CD4-positive, alpha-beta T cell treated with Interleukin-6 for 4 hours (primary cell): Measurements from ENCODE around the gene ACKR3.

Experiments
- DNase-seq: peaks from one replicate; pipeline ENCODE4 v3.0.0-alpha.2; 2020; ENCODE audit warnings: mixed read lengths

The ACKR3 gene

GRCh38 chr2:236570081-236570868, 650 bp downstream of the ACKR3 start:
- no peak for DNase-seq

DNA sequence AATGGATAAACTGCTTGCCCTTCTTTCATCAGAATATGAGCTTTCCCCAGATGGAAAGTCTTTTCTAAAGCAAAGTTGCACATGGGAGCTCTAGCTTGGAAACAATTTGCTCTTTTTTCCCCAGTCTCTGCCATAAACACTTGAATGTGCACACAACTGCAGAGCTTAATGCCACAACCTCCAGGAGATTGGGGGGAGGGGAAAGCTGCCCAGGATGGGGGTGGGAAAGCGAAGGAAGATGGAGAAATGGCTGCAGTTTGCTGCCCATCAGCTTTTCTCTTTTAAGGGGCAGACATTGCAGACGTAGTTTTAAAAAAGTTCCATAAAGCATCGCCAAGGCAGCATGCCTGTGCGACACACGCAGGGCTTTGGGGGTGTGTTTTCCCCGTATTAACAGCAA, 1.5 kb downstream of the ACKR3 start:
- no peak for DNase-seq

- DNase-seq: no peak
Measured at GRCh38 chr2:236572482-236572881, 2.9 kb downstream of the ACKR3 start.

- no peak for DNase-seq
Measured at GRCh38 chr2:236573066-236573929, 3.7 kb downstream of the ACKR3 start.

GRCh38 chr2:236574000-236574399, 4.4 kb downstream of the ACKR3 start:
- DNase-seq: no peak

DNA sequence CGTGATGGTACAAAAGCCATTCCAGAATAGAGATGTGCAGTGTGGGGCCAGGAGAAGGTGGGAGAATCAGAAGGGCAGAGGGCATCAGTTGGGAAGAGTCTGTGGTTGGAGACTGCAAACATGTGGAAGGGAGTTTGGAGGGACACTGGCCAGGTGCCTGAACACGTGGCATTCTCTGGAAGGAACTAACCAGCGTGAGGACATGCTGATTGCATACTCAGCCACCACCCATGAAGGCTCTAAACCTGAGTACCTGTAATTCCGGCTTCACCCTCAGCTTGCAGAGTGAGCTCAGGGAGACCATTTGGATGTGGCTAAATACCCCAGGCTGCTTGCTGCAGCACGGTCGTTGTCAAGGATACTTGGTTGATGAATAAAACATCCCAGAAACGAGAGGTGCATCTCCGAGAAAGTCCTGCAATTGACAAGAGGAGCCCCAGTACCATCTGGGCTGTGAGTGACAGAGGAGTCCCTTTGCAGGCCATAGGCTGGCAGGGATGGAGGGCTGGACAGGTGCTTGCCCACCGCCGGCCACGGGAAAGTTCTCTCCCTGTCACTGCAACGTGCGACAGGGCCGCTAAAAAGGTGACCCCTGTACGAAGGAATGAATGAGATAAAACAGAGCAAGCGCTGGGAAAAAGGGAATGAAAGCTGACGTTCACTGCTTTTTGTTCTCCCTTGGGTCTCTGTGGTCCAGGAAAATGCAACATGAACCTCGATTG, 5.0 kb downstream of the ACKR3 start:
- no peak for DNase-seq

DNA sequence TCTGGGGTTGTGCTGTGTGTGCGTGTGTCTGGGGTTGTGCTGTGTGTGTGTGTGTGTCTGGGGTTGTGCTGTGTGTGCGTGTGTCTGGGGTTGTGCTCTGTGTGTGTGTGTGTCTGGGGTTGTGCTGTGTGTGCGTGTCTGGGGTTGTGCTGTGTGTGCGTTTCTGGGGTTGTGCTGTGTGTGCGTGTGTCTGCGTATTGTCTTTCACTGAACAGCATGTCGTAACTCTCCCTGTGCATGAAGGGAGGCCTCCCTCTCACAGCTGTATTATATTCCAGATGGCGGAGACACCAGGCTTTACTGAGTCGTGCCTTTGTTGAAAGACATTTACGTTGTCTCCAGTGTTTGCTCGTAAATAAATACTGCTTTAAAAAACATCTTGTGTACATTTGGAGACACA, 5.9 kb downstream of the ACKR3 start:
- DNase-seq: no peak

DNA sequence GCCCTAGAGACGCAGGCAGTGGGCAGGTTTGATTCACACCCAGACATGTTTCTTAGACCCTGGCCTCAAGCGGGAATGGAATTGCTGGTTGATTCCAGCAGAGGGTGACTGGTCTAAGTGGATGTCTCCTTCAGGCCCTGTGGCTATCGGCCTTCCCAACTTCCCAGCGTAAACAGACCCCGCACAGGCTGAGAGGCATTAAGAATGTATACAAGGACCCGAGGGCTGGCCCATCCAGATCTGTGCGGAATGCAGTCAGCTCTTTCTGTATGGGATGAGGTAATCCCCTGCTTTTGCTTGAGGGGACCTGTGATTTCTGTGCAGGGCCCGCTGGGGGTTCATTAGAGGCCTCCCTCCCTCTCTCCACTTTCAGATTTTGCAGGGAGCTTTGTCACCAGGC, 6.5 kb downstream of the ACKR3 start:
- no peak for DNase-seq

DNA sequence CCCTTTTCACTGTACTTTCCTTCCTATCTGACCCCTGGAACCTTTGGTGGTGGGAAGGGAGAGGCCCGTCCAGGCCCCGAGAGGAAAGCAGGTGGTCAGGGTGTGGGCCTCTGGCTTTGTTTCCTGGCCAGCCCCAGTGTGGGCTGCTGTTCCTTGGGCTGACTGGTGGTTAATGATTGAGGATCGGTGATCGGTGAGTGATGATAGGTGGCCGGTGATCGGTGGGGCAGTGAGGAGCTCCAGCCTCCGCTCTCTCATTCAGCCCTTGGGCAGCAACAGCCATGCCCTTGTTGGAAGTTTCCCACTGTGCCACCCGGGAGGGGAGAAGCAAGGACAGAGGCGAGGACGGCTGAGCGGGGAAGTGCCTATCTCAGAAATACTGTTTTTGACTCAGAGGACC, 7.3 kb downstream of the ACKR3 start:
- DNase-seq: no peak

GRCh38 chr2:236577481-236578410, 8.1 kb downstream of the ACKR3 start:
- DNase-seq: no peak

DNA sequence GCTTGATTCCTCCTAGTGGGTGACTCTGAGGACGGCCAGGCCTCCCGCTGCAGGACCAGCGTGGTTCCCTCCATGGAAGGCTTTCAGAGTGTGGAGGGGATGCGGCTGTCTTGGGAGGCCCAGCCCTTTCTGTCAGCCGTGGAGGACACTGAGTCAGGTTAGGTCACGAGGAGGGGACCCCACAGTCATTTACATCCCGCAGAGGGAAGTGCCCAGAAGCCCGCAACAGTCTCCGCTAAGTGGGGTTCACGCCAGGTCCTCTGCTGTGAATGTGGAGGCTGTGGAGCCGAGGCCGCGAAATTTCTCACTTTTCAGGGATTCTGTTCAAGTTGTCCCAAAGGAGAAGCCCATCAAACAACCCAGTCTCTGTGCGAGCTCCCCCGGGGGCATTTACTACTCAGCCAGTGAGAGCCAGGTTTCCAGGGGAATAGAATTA, 8.8 kb downstream of the ACKR3 start:
- no peak for DNase-seq

DNA sequence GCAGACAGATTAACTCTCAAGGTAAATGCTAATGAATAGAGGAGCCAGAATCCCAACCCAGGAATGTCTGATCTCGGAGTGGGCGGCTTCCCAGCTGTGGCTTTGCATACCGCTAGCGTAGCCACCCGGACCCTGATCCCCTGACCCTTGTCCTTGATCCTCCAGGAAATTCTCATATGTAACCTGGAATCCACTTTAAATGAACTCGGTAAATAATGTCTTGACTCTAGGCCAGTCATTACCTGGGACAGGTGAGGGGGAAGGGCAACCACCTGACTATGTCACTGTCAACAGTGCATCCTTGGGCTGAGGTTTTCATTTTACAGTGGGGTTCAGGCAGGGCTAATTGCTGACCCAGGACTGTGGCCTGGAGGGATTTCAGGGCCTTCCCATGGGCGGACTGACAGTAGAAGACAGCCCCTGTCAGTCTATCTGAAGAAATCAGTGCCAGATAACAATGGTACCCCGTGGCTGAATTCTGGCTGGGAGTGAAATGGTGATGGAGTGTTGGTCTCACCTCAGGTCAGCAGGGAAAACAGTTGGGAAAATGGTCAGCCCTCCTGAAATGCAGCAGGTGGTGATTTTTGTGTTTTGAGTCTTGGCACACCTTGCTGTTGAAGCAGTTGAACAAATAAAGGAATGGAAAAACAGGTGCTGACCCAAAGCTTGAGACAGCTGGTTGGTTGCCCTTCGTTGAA, 9.6 kb downstream of the ACKR3 start:
- DNase-seq: no peak

DNA sequence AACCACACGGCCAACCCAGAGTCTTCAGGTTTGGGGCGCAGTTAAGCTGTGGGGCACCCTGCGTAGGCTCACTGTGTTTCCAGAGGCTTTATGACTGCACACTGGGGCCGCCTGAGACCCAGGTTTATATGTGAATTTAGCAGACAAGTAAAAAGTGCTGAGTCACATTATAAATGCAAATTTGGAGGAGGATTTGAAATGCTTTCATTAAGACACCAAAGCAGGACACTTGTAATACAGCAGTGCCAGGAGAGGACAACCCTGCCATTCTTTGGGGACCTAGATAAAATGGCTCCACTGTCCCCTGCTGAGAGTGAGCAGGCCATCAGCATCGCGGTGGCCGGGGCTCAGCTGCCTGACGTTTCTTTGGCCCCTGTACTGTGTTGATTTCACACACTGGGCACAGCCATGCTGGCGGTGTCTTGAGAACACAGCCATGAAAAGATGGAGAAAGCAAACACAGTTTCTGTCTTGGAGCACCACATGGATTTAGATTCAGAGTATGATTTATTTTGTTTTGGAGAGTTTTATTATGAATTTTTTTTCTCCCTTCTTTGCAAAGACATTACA, 10.2 kb downstream of the ACKR3 start:
- no peak for DNase-seq

DNA sequence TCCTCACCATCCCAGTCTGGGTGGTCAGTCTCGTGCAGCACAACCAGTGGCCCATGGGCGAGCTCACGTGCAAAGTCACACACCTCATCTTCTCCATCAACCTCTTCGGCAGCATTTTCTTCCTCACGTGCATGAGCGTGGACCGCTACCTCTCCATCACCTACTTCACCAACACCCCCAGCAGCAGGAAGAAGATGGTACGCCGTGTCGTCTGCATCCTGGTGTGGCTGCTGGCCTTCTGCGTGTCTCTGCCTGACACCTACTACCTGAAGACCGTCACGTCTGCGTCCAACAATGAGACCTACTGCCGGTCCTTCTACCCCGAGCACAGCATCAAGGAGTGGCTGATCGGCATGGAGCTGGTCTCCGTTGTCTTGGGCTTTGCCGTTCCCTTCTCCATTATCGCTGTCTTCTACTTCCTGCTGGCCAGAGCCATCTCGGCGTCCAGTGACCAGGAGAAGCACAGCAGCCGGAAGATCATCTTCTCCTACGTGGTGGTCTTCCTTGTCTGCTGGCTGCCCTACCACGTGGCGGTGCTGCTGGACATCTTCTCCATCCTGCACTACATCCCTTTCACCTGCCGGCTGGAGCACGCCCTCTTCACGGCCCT, 11.2 kb downstream of the ACKR3 start:
- DNase-seq: no peak

GRCh38 chr2:236581546-236581945, 11.9 kb downstream of the ACKR3 start:
- DNase-seq: no peak

DNA sequence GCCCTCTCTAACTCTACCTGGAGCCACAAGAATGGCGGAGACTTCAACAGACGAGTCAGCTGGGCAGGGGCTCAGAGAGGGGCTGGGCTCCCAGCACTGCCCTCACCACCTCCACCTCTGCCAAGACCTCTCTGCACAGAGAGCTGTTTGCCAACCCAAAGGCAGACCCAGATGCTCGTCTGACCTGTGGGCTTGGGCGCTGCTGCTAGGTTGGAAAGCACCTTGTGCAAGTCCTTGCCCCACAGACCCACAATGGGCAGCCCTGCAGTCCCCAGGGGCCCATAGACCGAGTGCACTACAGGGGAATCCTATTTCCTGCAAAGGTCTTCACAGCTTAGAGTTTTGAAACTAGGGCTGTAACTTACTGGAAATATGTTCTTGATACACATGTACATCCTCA, 13.3 kb downstream of the ACKR3 start:
- no peak for DNase-seq

DNA sequence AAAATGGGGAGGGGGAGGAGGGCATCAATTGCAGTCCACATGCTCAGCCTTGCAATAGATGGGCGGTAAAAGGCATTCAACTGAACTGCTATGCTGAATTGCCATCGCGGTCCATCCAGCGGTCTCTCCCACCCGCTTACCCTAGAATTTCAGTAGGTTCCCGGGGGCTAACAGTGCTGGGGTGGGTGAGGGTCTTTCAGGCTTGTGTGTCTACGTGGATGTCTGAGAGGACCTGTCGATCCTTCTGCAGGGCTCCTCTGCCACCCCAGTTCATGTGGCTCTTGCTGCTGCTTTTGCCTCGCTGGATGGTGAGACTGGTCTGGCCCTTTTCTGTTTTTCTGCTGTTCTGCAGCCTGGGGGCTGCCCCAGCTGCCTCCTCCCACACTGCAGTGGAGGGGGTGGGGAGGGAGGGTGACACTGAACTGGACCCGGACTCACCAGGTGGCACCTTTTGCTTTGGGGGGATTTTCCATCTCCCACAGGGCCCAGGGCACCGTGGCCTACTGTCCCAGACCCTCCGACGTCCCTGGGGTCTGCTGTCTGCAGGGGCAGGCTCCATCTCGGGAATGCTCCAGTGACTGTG, 14.1 kb downstream of the ACKR3 start:
- DNase-seq: no peak

GRCh38 chr2:236584521-236585384, 15.1 kb downstream of the ACKR3 start:
- DNase-seq: no peak

GRCh38 chr2:236585966-236586365, 16.3 kb downstream of the ACKR3 start:
- DNase-seq: no peak
